HepG2 (cell line): ENCODE data around the gene CPXM1. TPM values are rescaled to one million over a fixed set of nuclear protein-coding genes. Genes with fewer than 3 reads are reported as not detected.
A peak's percentile ranks its signal among the peaks of the same experiment; 100 is the strongest.

Experiments used
- KDM2A ChIP-seq: sonication (generic); formaldehyde crosslinking; IDR thresholded peaks from 2 replicates; pipeline ENCODE4 v1.4.0; 2020; ENCODE audit warnings: low read depth, missing genetic modification reagents, borderline replicate concordance
- KIAA2018 ChIP-seq: sonication (generic); formaldehyde crosslinking; IDR thresholded peaks from 2 replicates; pipeline ENCODE4 v1.5.0; 2020; ENCODE audit warnings: mild to moderate bottlenecking, missing genetic modification reagents, borderline replicate concordance
- PRDM15 ChIP-seq: sonication (generic); formaldehyde crosslinking; IDR thresholded peaks from 2 replicates; pipeline ENCODE4 v1.4.0; 2020; ENCODE audit warnings: missing genetic modification reagents
- SMAD9 ChIP-seq: sonication (generic); formaldehyde crosslinking; IDR thresholded peaks from 2 replicates; pipeline ENCODE4 v1.5.1; 2020; ENCODE audit warnings: mild to moderate bottlenecking, missing genetic modification reagents
- TFDP2 ChIP-seq: sonication (generic); formaldehyde crosslinking; IDR thresholded peaks from 2 replicates; pipeline ENCODE4 v1.4.0; 2020; ENCODE audit warnings: missing genetic modification reagents
- TP53 ChIP-seq: sonication (generic); formaldehyde crosslinking; conservative IDR thresholded peaks from 2 replicates; pipeline ENCODE4 v1.4.0; 2020; ENCODE audit warnings: missing genetic modification reagents
- USF2 ChIP-seq, 2 experiments: sonication (generic) in 1 of 2; formaldehyde crosslinking in 1 of 2; IDR thresholded peaks; 2 replicates each; pipeline versions ENCODE4 v1.5.1 to v1.6.1; 2011 to 2020; ENCODE audit warnings: borderline replicate concordance in 1 of 2, low read depth in 1 of 2, low read length in 1 of 2, mild to moderate bottlenecking in 1 of 2, missing genetic modification reagents in 1 of 2, moderate library complexity in 1 of 2
- ZMAT5 ChIP-seq: sonication (generic); formaldehyde crosslinking; IDR thresholded peaks from 2 replicates; pipeline ENCODE4 v1.5.0; 2020; ENCODE audit warnings: mild to moderate bottlenecking, low read depth, missing genetic modification reagents, borderline replicate concordance
- ZNF431 ChIP-seq: sonication (generic); formaldehyde crosslinking; IDR thresholded peaks from 2 replicates; pipeline ENCODE4 v1.9.0; 2022; ENCODE audit warnings: missing genetic modification reagents, low read depth, mild to moderate bottlenecking, borderline replicate concordance
- ZNF737 ChIP-seq: sonication (generic); formaldehyde crosslinking; IDR thresholded peaks from 2 replicates; pipeline ENCODE4 v1.5.0; 2020; ENCODE audit warnings: missing genetic modification reagents, mild to moderate bottlenecking, borderline replicate concordance
- polyA plus RNA-seq, 8 experiments: library from polyadenylated mRNA; depleted of rRNA in 3 of 8; stranded (reverse) in 7 of 8; unstranded in 1 of 8; fragments of >200 nt; fragmentation: Illumina TruSeq in 4 of 8; extraction: Trizol in 4 of 8; gene quantifications; 2 replicates each; pipeline versions ENCODE4 v1.2.1 to v1.2.3, GENCODE V29; 2011 to 2016; ENCODE audit warnings: low read depth in 4 of 8, missing spikeins in 1 of 8, mixed read lengths in 1 of 8; ENCODE audit not compliant: insufficient read depth in 1 of 8
- total RNA-seq, 5 experiments: library from RNA; depleted of rRNA; stranded (reverse); fragments of >200 nt; fragmentation: Illumina TruSeq; extraction: Trizol; gene quantifications; 2 replicates each; pipeline ENCODE4 v1.2.3, GENCODE V29; 2016; ENCODE audit warnings: low read depth in 1 of 5

CPXM1 gene
- total and polyA plus RNA-seq, 2 of the 13 experiments (the other 11 are each of a cell fraction or from before 2014, with no cell fraction given): 0.07 TPM; not detected in 1

GRCh38 chr20:2756056-2756611 is 44.3 kb downstream of the CPXM1 start (continued):
- TF ChIP-seq TFDP2 (CRISPR knock-in tag) (no peak), TP53 (CRISPR knock-in tag) (no peak), ZMAT5 (CRISPR knock-in tag) (no peak), KIAA2018 (CRISPR knock-in tag) (no peak), ZNF431 (CRISPR knock-in tag) (no peak), SMAD9 (CRISPR knock-in tag) (no peak), KDM2A (peak; percentile 33; the same call in 1 of the 2 replicates), USF2 (IDR thresholded peaks at IDR 0.05; ENCODE audit: low read depth, low read length) (no peak), USF2 (CRISPR knock-in tag; IDR thresholded peaks at IDR 0.05; ENCODE audit: borderline replicate concordance) (no peak), PRDM15 (CRISPR knock-in tag) (no peak), ZNF737 (CRISPR knock-in tag) (no peak)
